ENCODE measurements around the gene ARHGEF17. TPM values are rescaled to one million over a fixed set of nuclear protein-coding genes. Genes with fewer than 3 reads are reported as not detected.

Gene ARHGEF17
- total and polyA plus RNA-seq, 2 of the 13 experiments (the other 11 are each of a cell fraction or from before 2014, with no cell fraction given), result 10.7 to 28.8 TPM

DNA sequence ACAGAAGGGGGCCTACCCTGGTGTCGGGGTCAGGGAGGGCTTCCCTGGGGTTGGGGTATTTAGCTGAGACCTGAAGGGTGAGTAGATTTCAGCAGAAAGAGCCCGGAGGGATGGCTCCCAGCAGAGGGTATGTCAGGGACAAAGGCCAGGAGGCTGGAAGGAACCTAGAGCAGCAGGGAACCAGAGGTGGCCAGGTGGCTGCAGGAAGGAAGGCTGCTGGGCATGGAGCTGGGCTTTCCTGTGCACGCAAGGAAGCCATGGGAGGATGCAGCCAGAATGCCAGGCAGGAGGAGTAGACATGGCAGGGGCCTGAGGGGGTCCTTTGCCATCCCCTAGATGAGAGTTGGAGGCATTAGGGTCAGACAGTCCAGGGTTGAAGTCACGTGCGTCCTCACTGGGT, 40.8 kb downstream of the ARHGEF17 start (continued):
- TF ChIP-seq, protein P1, sequence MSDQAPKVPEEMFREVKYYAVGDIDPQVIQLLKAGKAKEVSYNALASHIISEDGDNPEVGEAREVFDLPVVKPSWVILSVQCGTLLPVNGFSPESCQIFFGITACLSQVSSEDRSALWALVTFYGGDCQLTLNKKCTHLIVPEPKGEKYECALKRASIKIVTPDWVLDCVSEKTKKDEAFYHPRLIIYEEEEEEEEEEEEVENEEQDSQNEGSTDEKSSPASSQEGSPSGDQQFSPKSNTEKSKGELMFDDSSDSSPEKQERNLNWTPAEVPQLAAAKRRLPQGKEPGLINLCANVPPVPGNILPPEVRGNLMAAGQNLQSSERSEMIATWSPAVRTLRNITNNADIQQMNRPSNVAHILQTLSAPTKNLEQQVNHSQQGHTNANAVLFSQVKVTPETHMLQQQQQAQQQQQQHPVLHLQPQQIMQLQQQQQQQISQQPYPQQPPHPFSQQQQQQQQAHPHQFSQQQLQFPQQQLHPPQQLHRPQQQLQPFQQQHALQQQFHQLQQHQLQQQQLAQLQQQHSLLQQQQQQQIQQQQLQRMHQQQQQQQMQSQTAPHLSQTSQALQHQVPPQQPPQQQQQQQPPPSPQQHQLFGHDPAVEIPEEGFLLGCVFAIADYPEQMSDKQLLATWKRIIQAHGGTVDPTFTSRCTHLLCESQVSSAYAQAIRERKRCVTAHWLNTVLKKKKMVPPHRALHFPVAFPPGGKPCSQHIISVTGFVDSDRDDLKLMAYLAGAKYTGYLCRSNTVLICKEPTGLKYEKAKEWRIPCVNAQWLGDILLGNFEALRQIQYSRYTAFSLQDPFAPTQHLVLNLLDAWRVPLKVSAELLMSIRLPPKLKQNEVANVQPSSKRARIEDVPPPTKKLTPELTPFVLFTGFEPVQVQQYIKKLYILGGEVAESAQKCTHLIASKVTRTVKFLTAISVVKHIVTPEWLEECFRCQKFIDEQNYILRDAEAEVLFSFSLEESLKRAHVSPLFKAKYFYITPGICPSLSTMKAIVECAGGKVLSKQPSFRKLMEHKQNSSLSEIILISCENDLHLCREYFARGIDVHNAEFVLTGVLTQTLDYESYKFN (CRISPR knock-in tag; conservative IDR thresholded peaks at IDR 0.05), result no peak
- TF ChIP-seq, protein P2, sequence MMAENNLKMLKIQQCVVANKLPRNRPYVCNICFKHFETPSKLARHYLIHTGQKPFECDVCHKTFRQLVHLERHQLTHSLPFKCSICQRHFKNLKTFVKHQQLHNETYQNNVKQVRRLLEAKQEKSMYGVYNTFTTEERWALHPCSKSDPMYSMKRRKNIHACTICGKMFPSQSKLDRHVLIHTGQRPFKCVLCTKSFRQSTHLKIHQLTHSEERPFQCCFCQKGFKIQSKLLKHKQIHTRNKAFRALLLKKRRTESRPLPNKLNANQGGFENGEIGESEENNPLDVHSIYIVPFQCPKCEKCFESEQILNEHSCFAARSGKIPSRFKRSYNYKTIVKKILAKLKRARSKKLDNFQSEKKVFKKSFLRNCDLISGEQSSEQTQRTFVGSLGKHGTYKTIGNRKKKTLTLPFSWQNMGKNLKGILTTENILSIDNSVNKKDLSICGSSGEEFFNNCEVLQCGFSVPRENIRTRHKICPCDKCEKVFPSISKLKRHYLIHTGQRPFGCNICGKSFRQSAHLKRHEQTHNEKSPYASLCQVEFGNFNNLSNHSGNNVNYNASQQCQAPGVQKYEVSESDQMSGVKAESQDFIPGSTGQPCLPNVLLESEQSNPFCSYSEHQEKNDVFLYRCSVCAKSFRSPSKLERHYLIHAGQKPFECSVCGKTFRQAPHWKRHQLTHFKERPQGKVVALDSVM (CRISPR knock-in tag; IDR thresholded peaks at IDR 0.05), result no peak
- TF ChIP-seq DNMT1 (CRISPR knock-in tag; IDR thresholded peaks at IDR 0.05) (no peak), ZNF446 (CRISPR knock-in tag; IDR thresholded peaks at IDR 0.05) (no peak), ZNF709 (CRISPR knock-in tag; IDR thresholded peaks at IDR 0.05) (no peak), ZNF235 (CRISPR knock-in tag; IDR thresholded peaks at IDR 0.05; ENCODE audit: borderline replicate concordance) (no peak), ZNF136 (CRISPR knock-in tag; IDR thresholded peaks at IDR 0.05; ENCODE audit: low read depth) (no peak), ZNF567 (CRISPR knock-in tag; IDR thresholded peaks at IDR 0.05; ENCODE audit: borderline replicate concordance) (no peak), ZNF292 (CRISPR knock-in tag; IDR thresholded peaks at IDR 0.05; ENCODE audit: borderline replicate concordance, low read depth) (no peak)
- TF ChIP-seq, protein P3, sequence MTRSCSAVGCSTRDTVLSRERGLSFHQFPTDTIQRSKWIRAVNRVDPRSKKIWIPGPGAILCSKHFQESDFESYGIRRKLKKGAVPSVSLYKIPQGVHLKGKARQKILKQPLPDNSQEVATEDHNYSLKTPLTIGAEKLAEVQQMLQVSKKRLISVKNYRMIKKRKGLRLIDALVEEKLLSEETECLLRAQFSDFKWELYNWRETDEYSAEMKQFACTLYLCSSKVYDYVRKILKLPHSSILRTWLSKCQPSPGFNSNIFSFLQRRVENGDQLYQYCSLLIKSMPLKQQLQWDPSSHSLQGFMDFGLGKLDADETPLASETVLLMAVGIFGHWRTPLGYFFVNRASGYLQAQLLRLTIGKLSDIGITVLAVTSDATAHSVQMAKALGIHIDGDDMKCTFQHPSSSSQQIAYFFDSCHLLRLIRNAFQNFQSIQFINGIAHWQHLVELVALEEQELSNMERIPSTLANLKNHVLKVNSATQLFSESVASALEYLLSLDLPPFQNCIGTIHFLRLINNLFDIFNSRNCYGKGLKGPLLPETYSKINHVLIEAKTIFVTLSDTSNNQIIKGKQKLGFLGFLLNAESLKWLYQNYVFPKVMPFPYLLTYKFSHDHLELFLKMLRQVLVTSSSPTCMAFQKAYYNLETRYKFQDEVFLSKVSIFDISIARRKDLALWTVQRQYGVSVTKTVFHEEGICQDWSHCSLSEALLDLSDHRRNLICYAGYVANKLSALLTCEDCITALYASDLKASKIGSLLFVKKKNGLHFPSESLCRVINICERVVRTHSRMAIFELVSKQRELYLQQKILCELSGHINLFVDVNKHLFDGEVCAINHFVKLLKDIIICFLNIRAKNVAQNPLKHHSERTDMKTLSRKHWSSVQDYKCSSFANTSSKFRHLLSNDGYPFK (CRISPR knock-in tag; IDR thresholded peaks at IDR 0.05; ENCODE audit: borderline replicate concordance), result no peak

All from HepG2 (cell line).